ENCODE data around the gene SLFN11. TPM values are rescaled to one million over a fixed set of nuclear protein-coding genes. Genes with fewer than 3 reads are reported as not detected.
A peak's percentile ranks its signal among the peaks of the same experiment; 100 is the strongest.
"Not testable (repeated sequence)": the region's sequence is repeated elsewhere in the genome, so short reads cannot be mapped to it uniquely, and the experiment has no call there.

The SLFN11 gene, protein sequence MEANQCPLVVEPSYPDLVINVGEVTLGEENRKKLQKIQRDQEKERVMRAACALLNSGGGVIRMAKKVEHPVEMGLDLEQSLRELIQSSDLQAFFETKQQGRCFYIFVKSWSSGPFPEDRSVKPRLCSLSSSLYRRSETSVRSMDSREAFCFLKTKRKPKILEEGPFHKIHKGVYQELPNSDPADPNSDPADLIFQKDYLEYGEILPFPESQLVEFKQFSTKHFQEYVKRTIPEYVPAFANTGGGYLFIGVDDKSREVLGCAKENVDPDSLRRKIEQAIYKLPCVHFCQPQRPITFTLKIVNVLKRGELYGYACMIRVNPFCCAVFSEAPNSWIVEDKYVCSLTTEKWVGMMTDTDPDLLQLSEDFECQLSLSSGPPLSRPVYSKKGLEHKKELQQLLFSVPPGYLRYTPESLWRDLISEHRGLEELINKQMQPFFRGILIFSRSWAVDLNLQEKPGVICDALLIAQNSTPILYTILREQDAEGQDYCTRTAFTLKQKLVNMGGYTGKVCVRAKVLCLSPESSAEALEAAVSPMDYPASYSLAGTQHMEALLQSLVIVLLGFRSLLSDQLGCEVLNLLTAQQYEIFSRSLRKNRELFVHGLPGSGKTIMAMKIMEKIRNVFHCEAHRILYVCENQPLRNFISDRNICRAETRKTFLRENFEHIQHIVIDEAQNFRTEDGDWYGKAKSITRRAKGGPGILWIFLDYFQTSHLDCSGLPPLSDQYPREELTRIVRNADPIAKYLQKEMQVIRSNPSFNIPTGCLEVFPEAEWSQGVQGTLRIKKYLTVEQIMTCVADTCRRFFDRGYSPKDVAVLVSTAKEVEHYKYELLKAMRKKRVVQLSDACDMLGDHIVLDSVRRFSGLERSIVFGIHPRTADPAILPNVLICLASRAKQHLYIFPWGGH
- 10 to 100 TPM in 1 of 2 donors, 1 to 10 TPM in 1; 9.2 to 16.6 TPM for total RNA-seq

DNA sequence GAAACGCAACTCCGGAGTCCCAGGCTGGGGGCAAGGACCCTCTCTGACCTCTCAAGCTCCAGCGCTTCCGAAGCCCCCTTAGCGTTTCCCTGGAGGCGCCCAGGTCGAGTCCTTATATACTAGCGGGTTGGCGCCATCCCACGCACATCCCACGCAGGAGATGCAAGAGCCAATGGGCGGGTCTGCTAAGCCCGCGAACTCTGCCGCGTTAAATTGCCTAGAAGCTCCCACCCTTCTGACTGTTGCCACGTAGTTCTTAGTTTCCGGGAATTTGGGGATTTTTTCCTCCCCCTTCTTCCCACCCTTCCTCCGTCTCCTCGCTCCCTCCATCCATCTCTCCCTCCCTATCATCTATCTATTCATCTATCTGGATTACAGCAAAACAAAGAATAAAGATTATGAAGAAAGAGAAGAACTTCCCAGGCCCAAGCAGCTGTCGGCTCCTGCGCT lies at the start of gene SLFN11:
SLFN11 (minus strand) TSS at position 88 of the 450 bp plus-strand sequence. CDS start 9,814 bp downstream, outside the sequence.
- H3K36me3 ChIP-seq (replicated peaks in 1 of 2; ENCODE audit: insufficient read depth in 1 of 2, low read depth in 2 of 2), result no peaks in the 10 kb centered on the region
- H3K9me3 ChIP-seq, result peaks cover 0 to 6% (median 0%) of the 10 kb centered on the region in 3 donors
- H3K4me3 ChIP-seq, result peak within 1 kb of the TSS in 1 of 2 donors; percentile 11
- DNase-seq, result peak; percentile 57 to 78 (median 72)
- WGBS, 2 donors, result 2 to 4% methylated on average over 20 to 21 of the region's 22 CpGs
- peak; percentile 81 for ATAC-seq
- H3K27me3 ChIP-seq, result no peaks in the 10 kb centered on the region
- intact Hi-C loops (cut with DNase I), result no loop called here
- H3K27ac ChIP-seq, result peak within 1 kb of the TSS; percentile 40 to 76 (median 74)
- peak; percentile 35 to 84 (median 79) for TF ChIP-seq POLR2A (IDR thresholded peaks at IDR 0.05)
- TF ChIP-seq, protein P1, sequence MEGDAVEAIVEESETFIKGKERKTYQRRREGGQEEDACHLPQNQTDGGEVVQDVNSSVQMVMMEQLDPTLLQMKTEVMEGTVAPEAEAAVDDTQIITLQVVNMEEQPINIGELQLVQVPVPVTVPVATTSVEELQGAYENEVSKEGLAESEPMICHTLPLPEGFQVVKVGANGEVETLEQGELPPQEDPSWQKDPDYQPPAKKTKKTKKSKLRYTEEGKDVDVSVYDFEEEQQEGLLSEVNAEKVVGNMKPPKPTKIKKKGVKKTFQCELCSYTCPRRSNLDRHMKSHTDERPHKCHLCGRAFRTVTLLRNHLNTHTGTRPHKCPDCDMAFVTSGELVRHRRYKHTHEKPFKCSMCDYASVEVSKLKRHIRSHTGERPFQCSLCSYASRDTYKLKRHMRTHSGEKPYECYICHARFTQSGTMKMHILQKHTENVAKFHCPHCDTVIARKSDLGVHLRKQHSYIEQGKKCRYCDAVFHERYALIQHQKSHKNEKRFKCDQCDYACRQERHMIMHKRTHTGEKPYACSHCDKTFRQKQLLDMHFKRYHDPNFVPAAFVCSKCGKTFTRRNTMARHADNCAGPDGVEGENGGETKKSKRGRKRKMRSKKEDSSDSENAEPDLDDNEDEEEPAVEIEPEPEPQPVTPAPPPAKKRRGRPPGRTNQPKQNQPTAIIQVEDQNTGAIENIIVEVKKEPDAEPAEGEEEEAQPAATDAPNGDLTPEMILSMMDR (IDR thresholded peaks at IDR 0.05), result no peak
- H3K4me1 ChIP-seq, result peaks cover 14% of the 10 kb centered on the region

DNA sequence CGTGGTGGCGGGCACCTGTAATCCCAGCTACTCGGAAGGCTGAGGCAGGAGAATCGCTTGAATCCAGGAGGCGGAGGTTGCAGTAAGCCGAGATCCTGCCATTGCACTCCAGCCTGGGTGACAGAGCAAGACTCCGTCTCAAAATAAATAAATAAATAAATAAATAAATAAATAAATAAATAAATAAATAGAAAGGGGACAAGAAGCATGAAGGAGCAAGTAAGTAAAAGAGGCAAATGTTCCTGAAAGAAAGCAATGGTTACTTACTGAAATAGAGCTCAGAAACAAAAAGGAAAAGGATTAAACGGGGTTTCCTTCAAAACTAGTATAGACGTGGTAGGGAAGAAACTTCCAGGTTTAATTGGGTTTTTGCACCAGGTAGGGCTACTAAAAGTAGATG lies 47.6 kb upstream of the SLFN11 start:
- H3K9me3 ChIP-seq; H3K27ac ChIP-seq; H3K36me3 ChIP-seq (replicated peaks in 1 of 2; ENCODE audit: insufficient read depth in 1 of 2, low read depth in 2 of 2); H3K27me3 ChIP-seq; DNase-seq; ATAC-seq; H3K4me3 ChIP-seq; intact Hi-C loops (cut with DNase I); H3K4me1 ChIP-seq: not testable (repeated sequence)
- WGBS, 2 donors, result 85 to 89% methylated on average over 9 of the region's 9 CpGs

DNA sequence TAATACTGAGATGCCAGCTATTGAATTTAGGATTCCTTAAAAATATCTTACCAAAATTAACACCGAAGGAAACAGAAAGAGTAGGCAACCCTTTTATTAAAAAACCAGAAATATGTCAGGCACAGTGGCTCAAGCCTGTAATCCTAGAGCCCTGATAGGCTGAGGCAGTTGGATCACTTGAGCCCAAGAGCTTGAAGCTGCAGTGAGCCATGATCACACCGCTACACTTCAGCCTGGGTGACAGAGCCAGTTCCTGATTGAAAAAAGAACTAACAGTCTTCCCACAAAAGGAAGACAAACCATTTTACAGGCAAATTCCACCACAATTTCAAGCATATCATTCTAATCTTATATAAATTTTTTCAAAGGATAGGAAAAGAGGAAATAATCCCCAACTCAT lies 43.2 kb upstream of the SLFN11 start:
- WGBS, 2 donors, result 85 to 92% methylated on average over 2 of the region's 2 CpGs
- no peak for ATAC-seq
- no peak overlapping the region for H3K27ac ChIP-seq
- no peaks in the 10 kb centered on the region for H3K36me3 ChIP-seq (replicated peaks in 1 of 2; ENCODE audit: insufficient read depth in 1 of 2, low read depth in 2 of 2)
- no peak overlapping the region for H3K4me3 ChIP-seq
- TF ChIP-seq POLR2A (IDR thresholded peaks at IDR 0.05), result no peak
- TF ChIP-seq, protein P1 (IDR thresholded peaks at IDR 0.05), result no peak
- DNase-seq, result no peak
- H3K4me1 ChIP-seq, result no peaks in the 10 kb centered on the region
- H3K9me3 ChIP-seq, result no peaks in the 10 kb centered on the region
- intact Hi-C loops (cut with DNase I), result no loop called here
- no peaks in the 10 kb centered on the region for H3K27me3 ChIP-seq

DNA sequence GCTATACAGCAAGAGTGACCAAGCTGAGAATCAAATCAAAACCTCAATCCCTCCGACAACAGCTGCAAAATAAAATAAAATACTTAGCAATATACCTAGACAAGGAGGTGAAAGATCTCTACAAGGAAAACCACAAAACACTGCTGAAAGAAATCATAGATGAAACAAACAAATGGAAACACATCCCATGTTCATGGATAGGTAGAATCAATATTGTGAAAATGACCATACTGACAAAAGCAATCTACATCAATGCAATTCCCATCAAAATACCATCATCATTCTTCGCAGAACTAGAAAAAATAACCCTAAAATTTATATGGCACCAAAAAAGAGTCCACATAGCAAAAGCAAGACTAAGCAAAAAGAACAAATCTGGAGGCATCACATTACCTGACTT lies 41.3 kb upstream of the SLFN11 start:
- DNase-seq; H3K36me3 ChIP-seq (replicated peaks in 1 of 2; ENCODE audit: insufficient read depth in 1 of 2, low read depth in 2 of 2); H3K4me1 ChIP-seq; H3K4me3 ChIP-seq; ATAC-seq; intact Hi-C loops (cut with DNase I); H3K9me3 ChIP-seq; H3K27me3 ChIP-seq; H3K27ac ChIP-seq: not testable (repeated sequence)
- WGBS, 2 donors, result 80 to 83% methylated on average over 2 of the region's 2 CpGs

DNA sequence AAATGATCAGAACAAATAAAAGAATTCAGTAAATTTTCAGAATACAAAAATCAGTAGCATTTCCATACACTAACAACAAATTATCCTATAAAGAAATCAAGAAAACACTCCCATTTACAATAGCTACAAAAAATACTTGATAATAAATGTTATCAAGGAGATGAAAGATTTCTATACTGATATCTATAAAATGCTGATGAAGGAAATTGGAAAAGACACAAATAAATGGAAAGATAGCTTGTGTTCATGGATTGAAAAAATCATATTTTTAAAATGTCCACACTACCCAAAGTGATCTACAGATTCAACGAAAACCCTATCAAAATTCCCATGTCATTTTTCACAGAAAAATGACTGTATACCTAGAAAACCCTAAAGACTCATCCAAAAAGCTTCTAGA lies 40.8 kb upstream of the SLFN11 start:
- H3K9me3 ChIP-seq, result no peaks in the 10 kb centered on the region
- H3K27me3 ChIP-seq, result no peaks in the 10 kb centered on the region
- H3K4me1 ChIP-seq, result no peaks in the 10 kb centered on the region
- no peak for TF ChIP-seq POLR2A (IDR thresholded peaks at IDR 0.05)
- TF ChIP-seq, protein P1 (IDR thresholded peaks at IDR 0.05), result no peak
- WGBS, 2 donors, result 85 to 91% methylated on average over 1 of the region's 1 CpG
- H3K36me3 ChIP-seq (replicated peaks in 1 of 2; ENCODE audit: insufficient read depth in 1 of 2, low read depth in 2 of 2), result no peaks in the 10 kb centered on the region
- no peak overlapping the region for H3K4me3 ChIP-seq
- no peak for DNase-seq
- ATAC-seq, result no peak
- intact Hi-C loops (cut with DNase I), result no loop called here
- no peak overlapping the region for H3K27ac ChIP-seq
